Prostate gland (tissue), 2 donors: ENCODE measurements around the gene PHF23.

Experiments used
- CTCF ChIP-seq, 4 experiments: fragments of 200-600 bp in 2 of 4; fragments of 450-650 bp in 2 of 4; sonication (generic) in 2 of 4; IDR thresholded peaks; 1 replicate in 3 of 4; 2 replicates in 1 of 4; pipeline ENCODE4 v1.5.1; 2016 to 2019; ENCODE audit warnings: antibody characterized with exemption in 4 of 4, mild to moderate bottlenecking in 2 of 4, moderate library complexity in 2 of 4
- POLR2A ChIP-seq: fragments of 450-650 bp; IDR thresholded peaks from one replicate; pipeline ENCODE4 v1.6.1; 2016; ENCODE audit warnings: antibody characterized with exemption, mild to moderate bottlenecking

GRCh38 chr17:7208027-7208571, 31.2 kb downstream of the PHF23 start:
- TF ChIP-seq CTCF (IDR thresholded peaks at IDR 0.05) (no peak), POLR2A (no peak)
